ENCODE data around the gene B3GNT7. TPM values are rescaled to one million over a fixed set of nuclear protein-coding genes. Genes with fewer than 3 reads are reported as not detected.

Gene B3GNT7
- polyA plus RNA-seq, 1 donor = 0.48 TPM

DNA sequence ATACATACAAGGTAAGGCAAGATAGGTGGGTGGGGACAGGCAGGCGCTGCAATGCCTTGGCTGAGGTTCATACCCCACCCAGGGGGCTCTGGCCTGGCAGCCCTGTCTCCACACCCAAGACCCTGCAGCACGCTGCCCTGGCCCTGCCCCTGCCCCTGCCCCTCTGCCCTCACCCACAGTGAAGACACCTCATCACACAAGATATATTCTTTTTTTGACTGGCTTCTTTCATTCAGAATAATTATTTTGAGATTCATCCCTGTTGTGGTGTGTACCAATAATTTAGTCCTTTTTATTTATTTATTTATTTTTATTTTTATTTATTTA is 11.4 kb upstream of the B3GNT7 start:
- DNase-seq (ENCODE audit: low read depth) = no peak

DNA sequence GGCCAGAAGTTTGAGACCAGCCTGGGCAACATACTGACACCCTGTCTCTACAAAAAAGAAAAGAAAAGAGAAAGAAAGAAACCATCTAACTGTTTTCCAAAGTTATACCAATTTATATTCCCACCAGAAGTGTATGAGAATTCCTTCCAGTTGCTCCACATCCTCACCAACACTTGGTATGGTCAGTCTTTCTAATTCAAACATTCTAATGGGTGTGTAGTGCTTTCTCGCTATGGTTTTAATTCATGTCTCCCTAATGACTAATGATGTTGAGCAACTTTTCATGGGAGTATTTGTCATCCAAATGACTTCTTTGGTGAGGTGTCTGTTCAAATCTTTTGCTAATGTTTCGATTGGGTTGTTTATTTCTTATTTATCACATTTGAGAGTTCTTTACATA is 10.5 kb upstream of the B3GNT7 start:
- DNase-seq (ENCODE audit: low read depth) = no peak

GRCh38 chr2:231385429-231385828 is 10.1 kb upstream of the B3GNT7 start:
- DNase-seq (ENCODE audit: low read depth) = no peak

GRCh38 chr2:231386446-231386845 is 9.1 kb upstream of the B3GNT7 start:
- no peak for DNase-seq (ENCODE audit: low read depth)

DNA sequence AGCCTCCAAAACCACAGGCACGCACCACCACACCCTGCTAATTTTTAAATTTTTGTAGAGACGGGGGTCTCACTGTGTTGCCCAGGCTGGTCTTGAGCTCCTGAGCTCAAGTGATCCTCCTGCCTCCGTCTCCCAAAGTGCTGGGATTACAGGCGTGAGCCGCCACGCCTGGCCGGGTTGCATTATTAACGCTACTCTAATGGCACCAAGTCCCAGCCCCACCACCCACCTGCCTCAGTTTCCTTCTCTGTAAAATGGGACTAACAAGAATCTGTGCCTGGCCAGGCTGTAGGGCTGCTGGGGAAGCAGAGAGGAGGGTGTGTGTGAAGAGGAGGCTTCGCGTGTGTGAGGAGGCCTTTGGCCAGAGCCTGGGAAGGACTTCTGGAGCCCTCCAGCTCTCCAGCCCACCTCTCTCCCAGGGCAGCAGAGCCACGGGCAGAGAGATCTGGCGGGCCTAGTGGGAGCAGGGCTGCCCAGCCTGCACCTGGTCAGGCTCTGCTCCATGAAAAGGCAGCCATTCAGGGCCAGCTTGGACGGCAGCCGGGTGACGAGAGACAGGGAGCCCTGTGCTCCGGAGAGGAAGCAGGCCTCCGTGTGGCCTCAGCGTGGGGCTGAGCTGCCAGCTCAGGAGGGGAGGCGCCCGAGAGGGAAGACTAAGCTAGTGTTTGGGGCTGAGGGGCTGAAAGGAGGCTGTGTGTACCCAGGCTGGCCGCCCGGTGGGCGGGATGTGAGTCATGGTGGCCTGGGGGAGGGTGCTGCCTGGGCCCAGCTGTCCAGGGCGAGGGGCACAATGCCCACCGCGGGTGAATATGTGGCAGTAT is 7.4 kb upstream of the B3GNT7 start:
- DNase-seq (ENCODE audit: low read depth) = no peak

DNA sequence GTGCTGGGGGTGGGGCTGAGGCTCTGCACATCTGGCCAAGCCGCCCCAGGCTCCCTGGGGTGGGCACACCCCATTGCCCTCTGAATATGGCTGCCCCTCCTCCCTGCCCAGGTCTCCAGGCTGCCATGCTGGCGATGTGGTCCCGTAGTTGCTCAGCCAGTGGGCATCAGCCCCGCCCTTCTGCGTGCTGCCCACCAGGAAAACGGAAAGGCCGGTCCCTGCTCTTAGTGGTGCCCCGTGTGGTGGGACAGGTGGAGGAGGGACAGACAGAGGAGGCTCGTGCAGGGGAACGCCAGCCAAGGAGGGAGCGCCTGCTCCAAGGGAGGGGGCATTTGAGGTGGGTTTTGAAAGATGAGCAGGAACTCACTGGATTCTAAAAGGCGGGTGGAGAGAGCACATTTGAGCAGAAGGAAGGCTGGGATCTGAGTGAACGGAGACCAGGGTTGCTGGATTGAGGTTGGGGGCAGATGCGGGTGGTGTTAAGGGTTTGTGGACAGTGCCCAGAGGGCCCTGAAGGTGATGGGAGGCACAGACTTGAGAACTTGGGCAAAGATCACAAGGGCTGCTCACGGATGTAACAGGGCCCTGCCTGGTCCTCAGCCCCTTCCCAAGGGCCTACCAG is 6.7 kb upstream of the B3GNT7 start:
- no peak for DNase-seq (ENCODE audit: low read depth)

- no peak for DNase-seq (ENCODE audit: low read depth)
These were observed 4.8 kb upstream of the B3GNT7 start for GRCh38 chr2:231390667-231391066.

DNA sequence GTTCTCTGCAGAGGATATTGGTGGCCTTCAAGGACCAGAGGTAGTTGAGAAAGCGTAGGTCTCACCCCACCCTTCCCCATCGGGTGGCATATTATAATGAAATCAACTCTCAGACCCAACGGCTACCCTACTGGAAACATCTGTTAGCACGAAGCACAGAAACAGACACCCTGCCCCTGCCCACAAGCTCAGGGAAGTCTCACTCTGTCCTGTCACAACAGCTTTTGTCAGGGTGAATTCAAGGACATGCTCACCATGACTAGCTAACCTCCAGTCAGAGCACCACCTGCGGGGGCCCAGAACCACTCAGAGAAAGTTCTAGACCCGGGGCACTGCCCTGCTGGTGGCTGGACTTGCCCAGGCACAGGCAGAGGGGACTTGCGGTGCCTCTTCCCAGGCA is 3.5 kb upstream of the B3GNT7 start:
- DNase-seq (ENCODE audit: low read depth) = no peak

DNA sequence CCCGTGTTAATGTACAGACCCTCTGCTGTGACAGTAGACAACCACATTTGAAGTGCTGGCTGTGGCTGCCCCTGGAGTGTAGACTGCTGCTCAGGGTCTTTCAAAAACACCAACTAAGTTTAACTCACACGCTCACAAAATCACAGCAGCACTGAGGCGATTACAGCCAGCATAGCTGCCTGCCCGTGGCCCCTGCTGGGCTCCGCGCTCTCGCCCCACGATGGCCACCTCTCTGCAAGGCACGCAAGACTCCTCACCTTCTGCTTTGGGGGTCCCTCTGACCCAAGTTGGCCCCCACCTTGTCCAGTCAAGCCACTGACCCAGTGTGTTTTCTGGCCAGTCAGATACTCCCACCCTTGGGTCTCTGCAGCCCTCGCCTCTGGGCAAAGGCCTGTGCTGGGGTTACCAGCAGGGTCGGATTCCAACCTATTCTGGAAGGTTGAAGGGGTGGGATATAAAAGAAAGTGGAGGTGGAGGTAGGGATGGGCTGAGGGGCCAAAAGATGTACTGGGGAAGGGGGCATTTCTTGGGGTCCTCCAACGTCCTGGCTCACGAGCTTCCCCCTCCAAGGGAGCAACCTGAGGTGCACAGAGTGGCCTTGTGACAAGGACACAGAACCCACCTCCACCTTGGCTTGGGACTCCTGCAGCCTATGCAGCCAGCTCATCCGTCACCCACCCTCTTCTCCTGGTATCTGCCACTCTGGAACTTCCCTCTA is 2.9 kb upstream of the B3GNT7 start:
- no peak for DNase-seq (ENCODE audit: low read depth)

- DNase-seq (ENCODE audit: low read depth) = no peak
These were observed 2.1 kb upstream of the B3GNT7 start for GRCh38 chr2:231393149-231394131.

- no peak for DNase-seq (ENCODE audit: low read depth)
These were observed 1.0 kb upstream of the B3GNT7 start for GRCh38 chr2:231394211-231395141.

GRCh38 chr2:231396058-231396821 is 730 bp downstream of the B3GNT7 start:
- no peak for DNase-seq (ENCODE audit: low read depth)

DNA sequence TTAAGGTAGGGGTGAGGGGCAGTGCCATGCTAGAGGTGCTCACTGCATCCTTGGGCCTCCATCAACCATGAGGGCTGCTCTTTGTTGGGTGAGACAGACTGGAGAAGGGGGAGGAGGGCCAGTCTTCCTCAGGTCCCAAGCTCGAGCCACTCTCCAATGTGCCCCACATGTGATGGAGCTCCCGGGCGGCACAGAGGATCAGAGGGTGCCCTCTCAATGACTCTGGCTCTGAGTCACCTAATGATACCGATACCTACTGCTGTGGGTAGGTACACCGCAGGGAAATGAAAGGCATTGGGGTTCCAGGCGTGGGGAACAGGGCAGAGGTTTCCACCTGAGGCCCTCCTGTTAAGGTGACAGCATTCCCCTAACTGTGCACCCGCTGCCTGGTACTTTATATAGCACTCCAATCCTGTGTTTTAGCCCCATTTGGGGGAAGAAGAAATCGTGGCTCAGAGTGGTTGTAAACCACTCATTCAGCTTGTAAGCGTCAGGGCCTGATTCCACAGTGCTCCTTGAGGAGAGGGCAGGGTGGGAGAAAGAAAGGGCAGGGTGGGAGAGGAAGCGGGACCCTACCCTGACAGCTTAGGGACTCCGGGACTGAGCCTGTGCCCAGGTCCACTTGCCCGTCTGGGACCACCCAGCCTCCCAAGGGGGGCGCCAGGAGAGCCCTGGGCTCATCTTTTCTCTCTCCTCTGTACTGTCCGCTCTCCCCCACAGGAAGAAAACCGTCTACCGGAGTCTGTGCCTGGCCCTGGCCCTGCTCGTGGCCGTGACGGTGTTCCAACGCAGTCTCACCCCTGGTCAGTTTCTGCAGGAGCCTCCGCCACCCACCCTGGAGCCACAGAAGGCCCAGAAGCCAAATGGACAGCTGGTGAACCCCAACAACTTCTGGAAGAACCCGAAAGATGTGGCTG is 1.8 kb downstream of the B3GNT7 start:
- no peak for DNase-seq (ENCODE audit: low read depth)

GRCh38 chr2:231397928-231398294 is 2.4 kb downstream of the B3GNT7 start:
- no peak for DNase-seq (ENCODE audit: low read depth)

- no peak for DNase-seq (ENCODE audit: low read depth)
These were observed 3.1 kb downstream of the B3GNT7 start for GRCh38 chr2:231398585-231398984.

DNA sequence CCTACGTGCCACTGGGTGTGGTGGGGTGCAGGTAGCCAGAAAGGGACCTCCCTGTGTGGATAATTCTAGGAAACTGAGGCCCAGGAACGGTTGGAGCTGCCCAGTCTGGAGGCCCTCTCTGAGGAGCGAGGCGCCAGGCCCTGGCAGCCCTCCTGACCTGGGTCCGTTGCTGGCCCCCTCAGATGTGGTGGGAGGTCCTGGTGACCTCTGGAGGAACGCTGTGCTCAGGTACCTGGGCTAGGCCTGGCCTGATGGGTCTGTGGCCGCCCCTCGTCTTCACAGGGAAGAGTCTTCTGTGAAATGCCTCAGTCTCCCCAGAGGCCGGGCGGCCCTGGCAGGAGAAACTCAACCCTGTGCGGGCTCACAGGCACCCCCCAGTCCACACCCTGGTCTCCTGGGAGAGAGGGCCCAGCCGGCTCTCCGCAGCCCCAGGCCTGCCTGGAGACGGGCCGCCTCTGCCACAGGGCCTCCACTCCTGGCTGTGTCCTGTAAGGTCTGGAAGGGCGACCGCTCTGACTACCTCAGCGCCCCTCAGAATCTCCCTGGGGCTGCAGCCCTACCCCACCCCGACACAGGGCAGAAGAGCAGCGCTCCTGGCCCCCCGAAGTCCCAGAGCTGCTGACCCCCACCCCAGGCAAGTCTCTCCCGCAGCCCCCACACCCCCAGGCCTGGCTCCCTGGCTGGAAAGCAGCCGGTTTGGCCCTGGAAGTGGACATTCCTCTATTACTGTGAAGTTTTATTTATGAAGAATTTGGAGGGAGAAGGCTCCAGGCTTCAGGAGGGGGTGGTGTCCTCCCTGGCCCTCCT is 3.7 kb downstream of the B3GNT7 start:
- no peak for DNase-seq (ENCODE audit: low read depth)

DNA sequence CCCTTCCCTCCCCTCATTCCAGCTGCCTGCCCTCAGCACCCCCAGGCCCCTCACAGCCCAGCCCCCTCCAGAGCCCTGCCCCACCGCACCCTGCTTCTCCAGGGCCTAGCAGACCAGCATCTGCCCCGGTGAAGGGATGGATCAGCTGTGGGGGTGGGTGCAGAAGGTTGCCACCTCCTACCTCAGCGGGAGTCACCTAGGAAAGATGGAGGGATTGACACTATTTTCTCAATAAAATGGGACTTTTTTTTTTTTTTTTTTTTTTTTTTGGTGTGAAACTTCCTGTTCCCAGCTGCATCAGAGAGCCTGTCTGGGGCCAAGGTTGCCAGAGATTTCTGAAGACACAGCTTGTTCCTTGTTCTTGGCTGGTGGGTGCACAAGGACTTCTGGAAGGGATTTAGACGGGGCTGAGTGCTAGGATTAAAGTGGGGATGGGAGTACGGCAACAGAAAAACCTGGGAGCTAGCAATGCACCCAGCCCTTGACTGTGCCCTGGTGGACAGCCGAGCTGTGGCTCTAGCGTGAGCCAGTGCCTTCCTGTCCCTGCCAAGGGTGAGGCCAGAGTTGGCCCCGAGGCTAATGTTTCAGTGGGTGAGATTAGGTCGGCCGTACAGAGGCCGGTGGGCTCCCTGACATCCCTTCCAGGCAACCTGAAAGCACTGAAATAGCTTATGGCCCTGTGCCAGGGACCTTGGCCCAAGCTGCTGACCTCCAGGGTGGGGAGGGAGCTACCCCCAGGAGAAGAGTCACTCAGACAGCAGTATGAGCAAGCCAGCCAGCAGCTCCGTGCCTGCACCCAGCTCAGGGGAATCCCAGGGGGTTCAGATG is 4.6 kb downstream of the B3GNT7 start:
- DNase-seq (ENCODE audit: low read depth) = no peak

All from forelimb muscle (tissue), 1 donor.